ENCODE measurements around the gene ROR2.
"Not testable (repeated sequence)": the region's sequence is repeated elsewhere in the genome, so short reads cannot be mapped to it uniquely, and the experiment has no call there.

The ROR2 gene

DNA sequence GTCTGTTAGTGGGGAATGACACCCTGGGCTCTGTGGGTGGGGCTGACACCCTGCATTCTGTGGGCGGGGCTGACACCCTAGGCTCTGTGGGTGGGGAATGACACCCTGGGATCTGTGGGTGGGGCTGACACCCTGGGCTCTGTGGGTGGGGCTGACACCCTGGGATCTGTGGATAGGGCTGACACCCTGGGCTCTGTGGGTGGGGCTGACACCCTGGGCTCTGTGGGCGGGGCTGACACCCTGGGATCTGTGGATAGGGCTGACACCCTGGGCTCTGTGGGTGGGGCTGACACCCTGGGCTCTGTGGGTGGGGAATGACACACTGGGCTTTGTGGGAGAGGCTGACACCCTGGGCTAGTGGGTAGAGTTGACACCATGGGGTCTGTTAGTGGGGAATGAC is 152.5 kb downstream of the ROR2 start:
- H3K27me3 Mint-ChIP-seq; H3K9me3 Mint-ChIP-seq; H3K4me3 Mint-ChIP-seq; H3K27ac Mint-ChIP-seq; H3K36me3 Mint-ChIP-seq (ENCODE audit: low read depth): not testable (repeated sequence)
- peaks cover 13% of the 10 kb centered on the region for H3K4me1 Mint-ChIP-seq (ENCODE audit: low read depth)

GRCh38 chr9:91796516-91796915 is 153.5 kb downstream of the ROR2 start:
- not testable (repeated sequence) for H3K36me3 Mint-ChIP-seq (ENCODE audit: low read depth); H3K4me3 Mint-ChIP-seq; H3K27me3 Mint-ChIP-seq; H3K27ac Mint-ChIP-seq; H3K9me3 Mint-ChIP-seq
- peaks cover 13% of the 10 kb centered on the region for H3K4me1 Mint-ChIP-seq (ENCODE audit: low read depth)

DNA sequence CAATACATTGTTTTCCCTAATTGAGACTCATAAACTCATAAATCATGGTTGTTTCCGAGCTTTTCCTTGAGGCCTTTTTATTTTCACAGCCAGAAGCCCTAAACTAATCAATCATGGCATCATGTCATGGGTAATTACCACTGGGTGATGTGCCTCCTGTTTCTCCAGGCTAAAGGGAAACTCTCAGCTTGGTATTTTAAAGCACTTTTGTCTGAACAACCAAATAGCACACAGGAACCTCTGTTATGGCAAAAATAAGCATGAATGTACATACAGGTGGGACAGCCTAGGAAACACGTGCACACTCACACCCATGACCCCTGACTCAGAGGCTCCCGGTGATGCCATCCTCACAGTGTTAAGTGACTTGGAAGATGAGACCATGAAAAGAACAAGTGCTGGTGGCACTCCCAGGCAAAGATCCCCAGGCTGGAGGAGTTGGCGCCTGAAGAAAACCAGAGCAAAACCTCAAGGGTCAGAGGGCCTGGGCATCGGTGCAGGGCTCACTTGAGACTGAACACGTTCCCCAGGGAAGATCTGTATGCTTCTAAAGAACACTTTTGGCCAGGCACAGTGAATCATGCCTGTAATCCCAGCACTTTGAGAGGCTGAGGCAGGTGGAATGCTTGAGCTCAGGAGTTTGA is 154.3 kb downstream of the ROR2 start:
- no peaks in the 10 kb centered on the region for H3K36me3 Mint-ChIP-seq (ENCODE audit: low read depth)
- H3K4me1 Mint-ChIP-seq (ENCODE audit: low read depth), result peaks cover 13% of the 10 kb centered on the region
- H3K27ac Mint-ChIP-seq, result no peak overlapping the region
- H3K9me3 Mint-ChIP-seq, result no peaks in the 10 kb centered on the region
- H3K27me3 Mint-ChIP-seq, result peaks cover 4% of the 10 kb centered on the region
- no peak overlapping the region for H3K4me3 Mint-ChIP-seq

- H3K4me1 Mint-ChIP-seq (ENCODE audit: low read depth); H3K27ac Mint-ChIP-seq; H3K4me3 Mint-ChIP-seq; H3K27me3 Mint-ChIP-seq; H3K9me3 Mint-ChIP-seq; H3K36me3 Mint-ChIP-seq (ENCODE audit: low read depth): not testable (repeated sequence)
Observed at GRCh38 chr9:91793371-91793770, 156.7 kb downstream of the ROR2 start.

- peaks cover 9% of the 10 kb centered on the region for H3K9me3 Mint-ChIP-seq
- peaks cover 15% of the 10 kb centered on the region for H3K27me3 Mint-ChIP-seq
- no peak overlapping the region for H3K4me3 Mint-ChIP-seq
- no peaks in the 10 kb centered on the region for H3K36me3 Mint-ChIP-seq (ENCODE audit: low read depth)
- no peak overlapping the region for H3K27ac Mint-ChIP-seq
- H3K4me1 Mint-ChIP-seq (ENCODE audit: low read depth), result no peaks in the 10 kb centered on the region
Observed at GRCh38 chr9:91790917-91791316, 159.1 kb downstream of the ROR2 start.

GRCh38 chr9:91789941-91790340 is 160.1 kb downstream of the ROR2 start:
- Mint-ChIP-seq H3K27ac (no peak overlapping the region), H3K4me3 (no peak overlapping the region), H3K27me3 (peaks cover 18% of the 10 kb centered on the region), H3K4me1 (ENCODE audit: low read depth) (no peaks in the 10 kb centered on the region), H3K9me3 (peaks cover 9% of the 10 kb centered on the region), H3K36me3 (ENCODE audit: low read depth) (no peaks in the 10 kb centered on the region)

GRCh38 chr9:91787931-91788330 is 162.1 kb downstream of the ROR2 start:
- Mint-ChIP-seq H3K27ac (no peak overlapping the region), H3K4me1 (ENCODE audit: low read depth) (peaks cover 7% of the 10 kb centered on the region), H3K27me3 (peaks cover 25% of the 10 kb centered on the region), H3K4me3 (no peak overlapping the region), H3K36me3 (ENCODE audit: low read depth) (no peaks in the 10 kb centered on the region), H3K9me3 (peaks cover 9% of the 10 kb centered on the region)

DNA sequence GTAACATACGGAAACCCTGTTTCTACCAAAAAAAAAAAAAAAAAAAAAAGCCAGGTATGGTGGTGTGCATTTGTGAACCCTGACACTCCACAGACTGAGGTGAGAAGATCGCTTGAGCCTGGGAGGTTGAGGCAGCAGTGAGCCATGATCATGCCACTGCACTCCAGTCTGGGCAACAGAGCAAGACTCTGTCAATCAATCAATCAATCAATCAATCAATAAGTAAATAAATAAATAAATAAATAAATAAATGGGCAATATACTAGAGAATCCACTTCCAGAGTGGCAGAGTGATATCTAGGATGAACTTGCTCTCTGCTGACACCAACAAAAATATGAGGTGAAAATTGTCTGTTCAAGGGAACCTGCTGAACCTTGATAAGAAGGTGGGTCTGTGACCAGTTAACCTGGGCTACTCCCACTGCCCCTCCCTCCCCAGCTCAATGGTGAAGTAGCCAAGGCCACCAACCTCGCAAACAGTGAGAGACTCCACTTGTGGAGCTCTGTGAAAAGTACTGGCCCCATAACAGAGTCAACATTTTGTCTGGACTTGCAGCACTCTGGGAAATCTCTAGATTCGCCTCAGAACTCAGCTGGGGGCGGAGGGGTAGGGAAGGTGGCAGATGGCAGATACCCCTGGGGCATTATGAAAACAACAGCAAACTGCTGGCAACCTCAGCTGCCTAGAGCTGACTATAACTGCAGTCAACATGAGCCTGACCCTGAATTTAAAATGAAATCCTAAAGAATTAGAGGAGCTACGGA is 163.7 kb downstream of the ROR2 start:
- Mint-ChIP-seq H3K4me1 (ENCODE audit: low read depth) (peaks cover 7% of the 10 kb centered on the region), H3K9me3 (peaks cover 9% of the 10 kb centered on the region), H3K27ac (no peak overlapping the region), H3K36me3 (ENCODE audit: low read depth) (no peaks in the 10 kb centered on the region), H3K27me3 (peaks cover 22% of the 10 kb centered on the region), H3K4me3 (no peak overlapping the region)

GRCh38 chr9:91785447-91785842 is 164.6 kb downstream of the ROR2 start:
- peaks cover 7% of the 10 kb centered on the region for H3K4me1 Mint-ChIP-seq (ENCODE audit: low read depth)
- no peak overlapping the region for H3K4me3 Mint-ChIP-seq
- no peak overlapping the region for H3K27ac Mint-ChIP-seq
- H3K9me3 Mint-ChIP-seq, result peaks cover 9% of the 10 kb centered on the region
- no peaks in the 10 kb centered on the region for H3K36me3 Mint-ChIP-seq (ENCODE audit: low read depth)
- H3K27me3 Mint-ChIP-seq, result peaks cover 22% of the 10 kb centered on the region

DNA sequence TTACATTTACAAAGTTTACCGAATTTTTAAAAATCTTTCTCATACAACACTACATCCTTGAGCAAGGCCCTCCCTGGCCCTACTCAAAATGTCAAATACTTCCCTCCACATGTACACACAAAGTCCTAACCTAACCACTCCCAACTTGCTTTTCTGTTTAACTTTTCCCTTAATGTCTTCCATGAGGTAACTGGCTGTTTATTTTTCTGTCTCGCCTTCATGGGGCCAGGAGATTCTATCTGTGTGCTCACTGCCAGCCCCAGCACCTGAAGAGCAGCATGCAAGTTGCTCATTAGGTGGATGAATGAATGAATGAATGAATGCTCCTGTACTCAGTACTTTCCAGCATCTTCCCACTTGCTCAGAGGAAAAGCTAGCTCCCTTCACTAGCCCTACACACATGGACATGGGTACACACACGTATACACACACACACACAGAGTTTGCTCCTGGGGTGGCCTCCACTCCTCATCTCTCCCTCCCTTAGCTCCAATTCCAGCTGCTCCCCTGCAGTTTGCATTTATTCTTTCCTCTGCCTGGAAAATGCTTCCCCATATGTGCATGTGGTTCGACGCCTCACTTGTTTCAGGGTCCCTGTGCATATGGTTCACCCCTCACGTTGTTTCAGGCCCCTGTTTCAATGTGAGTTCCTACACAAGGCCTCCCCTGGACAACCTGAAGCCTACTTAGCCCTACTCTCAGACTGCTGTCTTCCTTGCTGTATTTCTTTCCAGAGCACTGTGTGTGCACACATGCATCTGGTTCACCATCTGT is 165.2 kb downstream of the ROR2 start:
- Mint-ChIP-seq H3K4me1 (ENCODE audit: low read depth) (peaks cover 7% of the 10 kb centered on the region), H3K4me3 (no peak overlapping the region), H3K27me3 (peaks cover 22% of the 10 kb centered on the region), H3K27ac (no peak overlapping the region), H3K9me3 (peaks cover 9% of the 10 kb centered on the region), H3K36me3 (ENCODE audit: low read depth) (no peaks in the 10 kb centered on the region)

DNA sequence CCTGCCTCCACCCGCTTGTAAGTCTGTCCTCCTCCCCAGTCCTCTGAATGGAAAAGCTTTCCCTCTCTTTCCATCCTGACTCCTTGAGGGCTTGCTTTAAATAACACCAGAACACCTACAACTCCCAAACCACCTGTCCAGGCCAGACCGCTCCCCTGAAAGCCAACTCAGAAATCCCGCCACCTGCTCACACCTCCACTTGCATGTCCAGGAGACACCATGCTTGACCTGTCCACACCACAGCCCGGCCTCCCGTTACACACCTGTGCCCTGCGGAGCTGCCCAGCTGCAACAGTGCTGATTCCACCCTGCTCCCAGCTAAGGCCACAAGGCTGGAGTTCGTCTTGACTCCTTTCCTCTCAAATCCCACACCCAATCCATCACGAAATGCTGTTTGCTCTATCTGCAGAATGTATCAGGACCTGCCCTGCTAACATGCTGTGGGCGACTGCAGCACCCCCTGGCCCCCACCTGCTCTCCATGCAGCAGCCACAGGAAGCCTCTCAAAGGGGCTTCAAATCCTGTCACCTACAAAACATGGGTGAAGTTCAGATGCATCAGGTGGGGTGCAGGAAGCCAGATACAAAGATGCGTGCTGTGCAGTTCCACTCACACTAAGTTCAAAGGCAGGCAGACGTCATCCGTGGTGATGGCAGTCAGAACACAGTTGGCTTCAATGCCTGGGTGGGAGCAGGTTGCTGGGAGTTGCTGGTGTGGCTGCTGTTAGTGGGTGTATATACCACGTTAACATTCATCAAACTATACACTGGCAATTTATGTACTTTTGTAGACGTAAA is 166.0 kb downstream of the ROR2 start:
- Mint-ChIP-seq H3K9me3 (peaks cover 9% of the 10 kb centered on the region), H3K36me3 (ENCODE audit: low read depth) (no peaks in the 10 kb centered on the region), H3K4me3 (no peak overlapping the region), H3K4me1 (ENCODE audit: low read depth) (peaks cover 7% of the 10 kb centered on the region), H3K27ac (no peak overlapping the region), H3K27me3 (peaks cover 22% of the 10 kb centered on the region)

DNA sequence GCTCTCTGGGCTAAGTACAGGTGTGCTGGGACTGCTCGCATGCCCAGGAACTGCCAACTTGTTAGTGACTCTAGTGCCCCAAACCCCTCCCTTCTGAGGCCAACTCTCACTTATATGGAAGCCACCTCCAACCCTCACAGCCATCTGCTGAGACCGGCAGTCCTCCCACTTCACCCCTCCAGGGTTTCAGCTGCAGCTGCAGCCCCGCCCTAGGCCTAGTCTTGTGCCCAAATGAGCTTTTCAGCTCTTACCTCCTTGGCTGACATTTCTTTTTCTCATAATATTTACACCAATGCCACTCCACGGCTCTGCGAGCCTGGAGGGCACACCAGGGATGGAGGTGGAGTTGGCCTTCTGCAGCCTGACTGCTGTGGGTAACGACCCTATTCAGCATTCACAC is 166.6 kb downstream of the ROR2 start:
- peaks cover 7% of the 10 kb centered on the region for H3K4me1 Mint-ChIP-seq (ENCODE audit: low read depth)
- H3K27ac Mint-ChIP-seq, result no peak overlapping the region
- H3K27me3 Mint-ChIP-seq, result peaks cover 22% of the 10 kb centered on the region
- peaks cover 9% of the 10 kb centered on the region for H3K9me3 Mint-ChIP-seq
- no peak overlapping the region for H3K4me3 Mint-ChIP-seq
- no peaks in the 10 kb centered on the region for H3K36me3 Mint-ChIP-seq (ENCODE audit: low read depth)

GRCh38 chr9:91782708-91783214 is 167.3 kb downstream of the ROR2 start:
- Mint-ChIP-seq H3K27ac (no peak overlapping the region), H3K36me3 (ENCODE audit: low read depth) (no peaks in the 10 kb centered on the region), H3K4me3 (no peak overlapping the region), H3K4me1 (ENCODE audit: low read depth) (peaks cover 7% of the 10 kb centered on the region), H3K27me3 (peaks cover 18% of the 10 kb centered on the region), H3K9me3 (peaks cover 4% of the 10 kb centered on the region)

DNA sequence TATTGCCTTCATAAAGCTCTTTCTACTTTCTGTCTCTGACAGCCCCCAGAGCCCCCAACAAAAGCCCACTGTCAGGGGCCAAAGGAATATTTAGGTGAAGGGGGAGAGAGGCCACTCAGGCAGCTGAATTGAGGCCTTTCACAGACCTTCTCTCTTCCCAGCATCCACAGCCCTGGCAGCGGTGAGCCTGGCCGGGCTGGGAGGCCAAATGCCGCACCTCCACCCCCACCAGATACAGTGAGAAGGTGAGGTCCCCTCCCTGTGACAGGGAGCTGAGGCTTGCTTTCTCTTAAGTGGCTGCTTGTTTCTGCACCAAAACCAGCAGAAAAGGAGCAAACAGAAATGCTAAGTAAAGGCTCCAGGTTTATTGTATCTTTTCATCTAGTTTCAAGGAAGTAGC is 168.1 kb downstream of the ROR2 start:
- H3K27me3 Mint-ChIP-seq, result peaks cover 17% of the 10 kb centered on the region
- H3K4me1 Mint-ChIP-seq (ENCODE audit: low read depth), result peaks cover 7% of the 10 kb centered on the region
- H3K27ac Mint-ChIP-seq, result no peak overlapping the region
- no peaks in the 10 kb centered on the region for H3K36me3 Mint-ChIP-seq (ENCODE audit: low read depth)
- no peak overlapping the region for H3K4me3 Mint-ChIP-seq
- H3K9me3 Mint-ChIP-seq, result no peaks in the 10 kb centered on the region

Measured in stimulated activated naive CD8-positive, alpha-beta T cell treated with anti-CD3 and anti-CD28 coated beads, Interleukin-15, Interleukin-2, amounts not matched to agents 100 ng/mL and 50 ng/mL, for 24 hours (primary cell).